ENCODE results near the gene PHETA1.
"Not testable (repeated sequence)": the region's sequence is repeated elsewhere in the genome, so short reads cannot be mapped to it uniquely, and the experiment has no call there.

The PHETA1 gene

GRCh38 chr12:111349748-111350520, 19.0 kb downstream of the PHETA1 start:
- DNase-seq (ENCODE audit: low read depth) = no peak

- DNase-seq (ENCODE audit: low read depth) = no peak
Observed at GRCh38 chr12:111349101-111349747, 19.7 kb downstream of the PHETA1 start.

- DNase-seq (ENCODE audit: low read depth) = no peak
Observed at GRCh38 chr12:111347891-111348644, 20.8 kb downstream of the PHETA1 start.

- no peak for DNase-seq (ENCODE audit: low read depth)
Observed at GRCh38 chr12:111344254-111344875, 24.5 kb downstream of the PHETA1 start.

GRCh38 chr12:111343181-111343580, 25.7 kb downstream of the PHETA1 start:
- DNase-seq (ENCODE audit: low read depth) = no peak

- DNase-seq (ENCODE audit: low read depth) = no peak
Observed at GRCh38 chr12:111342376-111342775, 26.5 kb downstream of the PHETA1 start.

GRCh38 chr12:111341426-111342065, 27.3 kb downstream of the PHETA1 start:
- DNase-seq (ENCODE audit: low read depth) = no peak

- DNase-seq (ENCODE audit: low read depth) = not testable (repeated sequence)
Observed at GRCh38 chr12:111340680-111341079, 28.2 kb downstream of the PHETA1 start.

- no peak for DNase-seq (ENCODE audit: low read depth)
Observed at GRCh38 chr12:111340231-111340630, 28.7 kb downstream of the PHETA1 start.

- no peak for DNase-seq (ENCODE audit: low read depth)
Observed at GRCh38 chr12:111339321-111339938, 29.5 kb downstream of the PHETA1 start.

GRCh38 chr12:111338096-111338495, 30.8 kb downstream of the PHETA1 start:
- DNase-seq (ENCODE audit: low read depth) = no peak

- DNase-seq (ENCODE audit: low read depth) = no peak
Observed at GRCh38 chr12:111337371-111337770, 31.5 kb downstream of the PHETA1 start.

GRCh38 chr12:111336411-111336810, 32.5 kb downstream of the PHETA1 start:
- not testable (repeated sequence) for DNase-seq (ENCODE audit: low read depth)

GRCh38 chr12:111335811-111336210, 33.1 kb downstream of the PHETA1 start:
- DNase-seq (ENCODE audit: low read depth) = no peak

GRCh38 chr12:111335301-111335700, 33.6 kb downstream of the PHETA1 start:
- DNase-seq (ENCODE audit: low read depth) = not testable (repeated sequence)

GRCh38 chr12:111334393-111334915, 34.4 kb downstream of the PHETA1 start:
- DNase-seq (ENCODE audit: low read depth) = no peak

GRCh38 chr12:111330800-111331752, 37.8 kb downstream of the PHETA1 start:
- DNase-seq (ENCODE audit: low read depth) = peak; percentile 82

GRCh38 chr12:111328138-111328537, 40.8 kb downstream of the PHETA1 start:
- no peak for DNase-seq (ENCODE audit: low read depth)

- no peak for DNase-seq (ENCODE audit: low read depth)
Observed at GRCh38 chr12:111327474-111327873, 41.4 kb downstream of the PHETA1 start.
